GM18909 (cell line): ENCODE data around the gene TRMT1.

Experiments used
- ATAC-seq: cut with Tn5 transposase; IDR thresholded peaks from one replicate; pipeline ENCODE4 v1.9.1; 2021; ENCODE audit warnings: mild to moderate bottlenecking; ENCODE audit not compliant: unreplicated experiment, poor library complexity

The TRMT1 gene

GRCh38 chr19:13092606-13093235, 23.8 kb downstream of the TRMT1 start:
- ATAC-seq = no peak

- ATAC-seq = no peak
Observed at GRCh38 chr19:13092158-13092543, 24.4 kb downstream of the TRMT1 start.

- ATAC-seq = no peak
Observed at GRCh38 chr19:13091400-13092157, 25.0 kb downstream of the TRMT1 start.

GRCh38 chr19:13090511-13091231, 25.9 kb downstream of the TRMT1 start:
- ATAC-seq = no peak

GRCh38 chr19:13089857-13090507, 26.6 kb downstream of the TRMT1 start:
- ATAC-seq = no peak

- no peak for ATAC-seq
Observed at GRCh38 chr19:13089139-13089856, 27.2 kb downstream of the TRMT1 start.

- ATAC-seq = no peak
Observed at GRCh38 chr19:13087795-13088537, 28.6 kb downstream of the TRMT1 start.

- ATAC-seq = no peak
Observed at GRCh38 chr19:13087295-13087694, 29.2 kb downstream of the TRMT1 start.

GRCh38 chr19:13086341-13086740, 30.2 kb downstream of the TRMT1 start:
- no peak for ATAC-seq

- ATAC-seq = no peak
Observed at GRCh38 chr19:13085666-13086065, 30.9 kb downstream of the TRMT1 start.

- ATAC-seq = no peak
Observed at GRCh38 chr19:13083627-13084026, 32.9 kb downstream of the TRMT1 start.

GRCh38 chr19:13083008-13083404, 33.5 kb downstream of the TRMT1 start:
- ATAC-seq = no peak

GRCh38 chr19:13082192-13083007, 34.1 kb downstream of the TRMT1 start:
- ATAC-seq = no peak

GRCh38 chr19:13079542-13079986, 37.0 kb downstream of the TRMT1 start:
- ATAC-seq = no peak

GRCh38 chr19:13078897-13079541, 37.5 kb downstream of the TRMT1 start:
- ATAC-seq = no peak

GRCh38 chr19:13078381-13078780, 38.2 kb downstream of the TRMT1 start:
- ATAC-seq = no peak

- no peak for ATAC-seq
Observed at GRCh38 chr19:13077240-13077639, 39.3 kb downstream of the TRMT1 start.

GRCh38 chr19:13076787-13077186, 39.8 kb downstream of the TRMT1 start:
- no peak for ATAC-seq
